ENCODE data around the gene HARBI1. TPM values are rescaled to one million over a fixed set of nuclear protein-coding genes. Genes with fewer than 3 reads are reported as not detected.

The HARBI1 gene
- total and polyA plus RNA-seq, 9 of the 15 experiments (the other 6 are each of a cell fraction or from before 2014, with no cell fraction given) = 3.5 to 8.4 (median 5.5) TPM

GRCh38 chr11:46655631-46656030, 38.6 kb upstream of the HARBI1 start:
- no peak for ATAC-seq
- Histone ChIP-seq H3K79me2 (ENCODE audit: control insufficient read depth, insufficient read depth, low read length) (no peaks in the 10 kb centered on the region), H4K20me1 (replicated peaks; ENCODE audit: control insufficient read depth, insufficient read depth, low read length) (no peaks in the 10 kb centered on the region), H3K9me1 (ENCODE audit: control insufficient read depth, insufficient read depth, low read length) (no peaks in the 10 kb centered on the region), H2AFZ (ENCODE audit: low read depth, low read length) (no peak overlapping the region), H3K4me3 (no peak overlapping the region), H3K4me1 (replicated peaks in 1 of 2; ENCODE audit: control insufficient read depth in 2 of 2, insufficient read depth in 2 of 2, low read length in 2 of 2) (no peaks in the 10 kb centered on the region), H3K9me3 (replicated peaks; ENCODE audit: control insufficient read depth, insufficient read depth, low read depth, low read length) (no peaks in the 10 kb centered on the region), H3K36me3 (ENCODE audit: control insufficient read depth, insufficient read depth, low read length) (peaks cover 68% of the 10 kb centered on the region; the same call in 2 of the 3 replicates), H3K9ac (ENCODE audit: insufficient read depth in 1 of 2, low read depth in 2 of 2, low read length in 2 of 2) (no peak overlapping the region), H3K27ac (ENCODE audit: extremely low read depth, low read depth, low read length) (no peak overlapping the region), H3K27me3 (ENCODE audit: control insufficient read depth in 2 of 2, insufficient read depth in 2 of 2, low read length in 2 of 2) (no peaks in the 10 kb centered on the region), H3K4me2 (ENCODE audit: insufficient read depth, low read length) (no peak overlapping the region)
- BruUV-seq (replicated peaks) = no TSS peak
- no peak for TF ChIP-seq ZNF740 (CRISPR knock-in tag; IDR thresholded peaks at IDR 0.05)
- no peak for TF ChIP-seq ZNF740 (tag; IDR thresholded peaks at IDR 0.05)
- no peak for TF ChIP-seq PTTG1 (tag; IDR thresholded peaks at IDR 0.05; ENCODE audit: low read depth)
- TF ChIP-seq YBX1 (IDR thresholded peaks at IDR 0.05) = no peak
- no peak for TF ChIP-seq SNIP1 (IDR thresholded peaks at IDR 0.05; ENCODE audit: low read depth)
- no peak for TF ChIP-seq FOXM1 (IDR thresholded peaks at IDR 0.05; ENCODE audit: low read depth)
- no peak for TF ChIP-seq FOXM1 (CRISPR knock-in tag; IDR thresholded peaks at IDR 0.05; ENCODE audit: low read depth)
- no peak for TF ChIP-seq ZBTB26 (CRISPR knock-in tag; IDR thresholded peaks at IDR 0.05)
- no peak for TF ChIP-seq ZNF75A (CRISPR knock-in tag; IDR thresholded peaks at IDR 0.05)
- no peak for TF ChIP-seq VEZF1 (CRISPR knock-in tag; IDR thresholded peaks at IDR 0.05)
- no peak for TF ChIP-seq CHD2 (IDR thresholded peaks at IDR 0.05; ENCODE audit: low read depth, low read length)
- TF ChIP-seq KLF6 (CRISPR knock-in tag; IDR thresholded peaks at IDR 0.05; ENCODE audit: borderline replicate concordance) = no peak
- WGBS (ENCODE audit: insufficient coverage, low coverage, missing lambda C conversion rate) = 39% methylated on average over 4 of the region's 4 CpGs
- FAIRE-seq = no peak
- in situ Hi-C loops (cut with MboI) (no loop called here), intact Hi-C loops (cut with micrococcal nuclease) (no loop called here)
- POLR2A ChIA-PET = interaction anchor here (0.7 kb wide), 1 partner anchor 22 kb away, joined by 3 read pairs; no protein-coding TSS in a partner anchor
- DNase-seq (ENCODE audit: extremely low read depth in 1 of 4, low spot score in 3 of 4) = no peak
- CTCF ChIA-PET (ENCODE audit: low intra/inter-chr PET ratio) = no interaction called here

All from K562 (cell line).